B cell (primary cell): ENCODE measurements around the gene DNAJA2. TPM values are rescaled to one million over a fixed set of nuclear protein-coding genes. Genes with fewer than 3 reads are reported as not detected.
A peak's percentile ranks its signal among the peaks of the same experiment; 100 is the strongest.

ENCODE experiments used
- ATAC-seq: fragments of 200-7000 bp; cut with Tn5 transposase; one replicate; pipeline ENCODE4 v1.10.0; 2021; ENCODE audit warnings: low read depth, mild to moderate bottlenecking, moderate number of reproducible peaks, moderate library complexity
- CTCF ChIA-PET: fragments of 350-600 bp; sonication (Branson Sonifier 250); formaldehyde crosslinking; loops from one replicate; lab custom pipeline; 2021; ENCODE audit warnings: antibody characterized with exemption, inconsistent platforms; lab: Charles Lee
- POLR2A ChIA-PET: fragments of 350-600 bp; sonication (Branson Sonifier 250); formaldehyde crosslinking; loops from one replicate; lab custom pipeline; 2021; ENCODE audit warnings: antibody characterized with exemption; lab: Charles Lee
- DNase-seq: peaks from one replicate; pipeline ENCODE4 v3.0.0; 2013
- H2AFZ ChIP-seq: 2 replicates; pipeline ENCODE4 v1.6.1; 2012; ENCODE audit warnings: mild to moderate bottlenecking, low read depth, low read length; ENCODE audit not compliant: insufficient read depth, poor library complexity, severe bottlenecking
- H3K27ac ChIP-seq, 2 donors: 1 replicate in 1 of 2; 2 replicates in 1 of 2; pipeline ENCODE4 v1.5.1; 2012 to 2013; ENCODE audit warnings: low read length in 2 of 2, mild to moderate bottlenecking in 2 of 2, moderate library complexity in 1 of 2
- H3K27me3 ChIP-seq, 4 experiments: fragments of 200-600 bp in 1 of 4; sonication (generic) in 1 of 4; replicated peaks in 1 of 4; 1 replicate in 2 of 4; 2 replicates in 2 of 4; pipeline versions ENCODE4 v1.6.1 to v1.7.0; 2013 to 2016; ENCODE audit warnings: low read length in 3 of 4, mild to moderate bottlenecking in 2 of 4, mixed read lengths in 1 of 4, moderate library complexity in 1 of 4; ENCODE audit not compliant: insufficient read depth in 4 of 4, control insufficient read depth in 3 of 4; ENCODE audit errors: control extremely low read depth in 1 of 4
- H3K36me3 ChIP-seq, 2 experiments: replicated peaks in 1 of 2; 1 replicate in 1 of 2; 2 replicates in 1 of 2; pipeline versions ENCODE4 v1.6.1 to v1.7.1; 2013; ENCODE audit warnings: low read length in 1 of 2; ENCODE audit not compliant: insufficient read depth in 2 of 2, control insufficient read depth in 1 of 2; ENCODE audit errors: control extremely low read depth in 1 of 2, extremely low read depth in 1 of 2
- H3K4me1 ChIP-seq, 2 donors: fragments of 200-600 bp in 1 of 2; sonication (generic) in 1 of 2; 1 replicate in 1 of 2; 2 replicates in 1 of 2; pipeline versions ENCODE4 v1.5.1 to v1.6.1; 2013 to 2017; ENCODE audit warnings: low read length in 2 of 2; ENCODE audit not compliant: control insufficient read depth in 2 of 2, insufficient read depth in 2 of 2
- H3K4me2 ChIP-seq: replicated peaks from 2 replicates; pipeline ENCODE3; 2012; ENCODE audit warnings: mild to moderate bottlenecking, low read depth, low read length; ENCODE audit not compliant: poor library complexity, severe bottlenecking
- H3K4me3 ChIP-seq, 5 experiments: fragments of 200-600 bp in 1 of 5; sonication (generic) in 1 of 5; 1 replicate in 3 of 5; 2 replicates in 2 of 5; pipeline versions ENCODE4 v1.5.1 to v1.7.0; 2011 to 2016; ENCODE audit warnings: low read length in 4 of 5, mild to moderate bottlenecking in 4 of 5, low read depth in 2 of 5, control low read depth in 1 of 5, moderate library complexity in 1 of 5; ENCODE audit not compliant: insufficient read depth in 1 of 5; ENCODE audit errors: control extremely low read depth in 1 of 5, extremely low read depth in 1 of 5
- H3K79me2 ChIP-seq: fragments of 200-600 bp; sonication (generic); one replicate; pipeline ENCODE4 v1.6.0; 2016; ENCODE audit warnings: low read length; ENCODE audit not compliant: control insufficient read depth, insufficient read depth
- H3K9ac ChIP-seq: fragments of 200-600 bp; sonication (generic); 2 replicates; pipeline ENCODE4 v1.6.1; 2017; ENCODE audit warnings: mild to moderate bottlenecking, low read length, moderate library complexity
- H3K9me3 ChIP-seq, 3 donors: one replicate each; pipeline versions ENCODE4 v1.6.1 to v1.7.1; 2013; ENCODE audit warnings: low read length in 2 of 3; ENCODE audit not compliant: control insufficient read depth in 2 of 3, insufficient read depth in 1 of 3; ENCODE audit errors: control extremely low read depth in 1 of 3
- H4K20me1 ChIP-seq: 2 replicates; pipeline ENCODE4 v1.6.0; 2012; ENCODE audit warnings: mild to moderate bottlenecking, low read length; ENCODE audit not compliant: insufficient read depth, control insufficient read depth, poor library complexity, severe bottlenecking
- H3K27ac Mint-ChIP-seq: one replicate; pipeline ENCODE4 v1.8.0; 2021; ENCODE audit warnings: mixed read lengths
- H3K27me3 Mint-ChIP-seq: one replicate; pipeline ENCODE4 v1.8.0; 2021; ENCODE audit warnings: mixed read lengths
- H3K4me1 Mint-ChIP-seq: one replicate; pipeline ENCODE4 v1.8.0; 2021; ENCODE audit warnings: mixed read lengths
- H3K4me3 Mint-ChIP-seq: one replicate; pipeline ENCODE4 v1.8.0; 2021; ENCODE audit warnings: mixed read lengths
- H3K9me3 Mint-ChIP-seq: one replicate; pipeline ENCODE4 v1.8.0; 2022; ENCODE audit warnings: mixed read lengths; ENCODE audit not compliant: insufficient read depth
- CTCF ChIP-seq: fragments of 200-600 bp; IDR thresholded peaks from one replicate; pipeline ENCODE4 v1.8.0; 2022; ENCODE audit warnings: antibody characterized with exemption, mild to moderate bottlenecking
- EZH2 ChIP-seq: IDR thresholded peaks from 2 replicates; pipeline ENCODE4 v1.6.1; 2012; ENCODE audit warnings: borderline replicate concordance, low read depth, mild to moderate bottlenecking, moderate library complexity, low read length; ENCODE audit not compliant: insufficient read depth, poor library complexity, severe bottlenecking
- WGBS: methylation state at CpG from one replicate; pipeline ENCODE4 v1.1.5; 2013; ENCODE audit warnings: missing lambda C conversion rate; ENCODE audit not compliant: insufficient coverage; 5-methylcytosine and 5-hydroxymethylcytosine counted together
- intact Hi-C: fragments of 100-400 bp; cut with micrococcal nuclease; formaldehyde crosslinking; loops from one replicate; pipeline ENCODE4 v1.10.0; 2022
- polyA plus RNA-seq: library from polyadenylated mRNA; depleted of rRNA; stranded (reverse); fragments of >200 nt; gene quantifications from 2 replicates; pipeline ENCODE4 v1.2.3, GENCODE V29; 2012
- total RNA-seq, 2 donors: library from RNA; stranded (reverse); fragments of 120-200 nt in 1 of 2; gene quantifications; 1 replicate in 1 of 2; 2 replicates in 1 of 2; pipeline versions ENCODE4 v1.2.3 to v1.2.4, GENCODE V29; 2013 to 2022

Gene DNAJA2
- total and polyA plus RNA-seq, 2 donors (not counting 1 experiment from before 2014, with no cell fraction given), result 8.8 to 57.0 TPM

- POLR2A ChIA-PET, result interaction anchor here (0.6 to 2.3 kb wide), 3 partner anchors 10 to 293 kb away, joined by 3 to 10 read pairs (median 5); no protein-coding TSS in a partner anchor
- H3K4me1 Mint-ChIP-seq, result peaks cover 49% of the 10 kb centered on the region
- TF ChIP-seq CTCF (peak; percentile 85), EZH2 (no peak)
Measured at GRCh38 chr16:46908540-46909372, 64.7 kb downstream of the DNAJA2 start.

More at GRCh38 chr16:46908540-46909372, 64.7 kb downstream of the DNAJA2 start:
- CTCF ChIA-PET, result interaction anchor here (0.5 to 7.3 kb wide), 19 partner anchors 9 to 355 kb away, joined by 3 to 102 read pairs (median 5); partner anchors contain the start of genes DNAJA2 and GPT2
- Mint-ChIP-seq H3K9me3 (no peaks in the 10 kb centered on the region), H3K27ac (peak overlapping the region; percentile 74), H3K27me3 (no peaks in the 10 kb centered on the region), H3K4me3 (no peak overlapping the region)
- H3K4me1 ChIP-seq, result peaks cover 40 to 63% of the 10 kb centered on the region in 2 donors
- no peak overlapping the region for H3K9ac ChIP-seq
- H3K27me3 ChIP-seq, result no peaks in the 10 kb centered on the region
- H3K79me2 ChIP-seq, result no peaks in the 10 kb centered on the region
- no peak overlapping the region for H3K27ac ChIP-seq
- ATAC-seq, result peak; percentile 37
- H4K20me1 ChIP-seq, result no peaks in the 10 kb centered on the region
- H3K4me3 ChIP-seq, result no peak overlapping the region
- intact Hi-C loops, result loop anchor here (1.0 kb wide), 2 partner anchors 54 to 235 kb away; no protein-coding TSS in a partner anchor
- H2AFZ ChIP-seq, result no peak overlapping the region
- DNase-seq, result peak; percentile 72
- 73% methylated on average over 3 of the region's 6 CpGs for WGBS
- H3K9me3 ChIP-seq, result peaks cover 0 to 6% (median 0%) of the 10 kb centered on the region in 3 donors
- H3K4me2 ChIP-seq, result no peak overlapping the region
- no peaks in the 10 kb centered on the region for H3K36me3 ChIP-seq
